HG03280 (cell line): ENCODE measurements around the gene FRMD3.

ENCODE experiments used
- ATAC-seq: cut with Tn5 transposase; IDR thresholded peaks from one replicate; pipeline ENCODE4 v1.9.1; 2021; ENCODE audit warnings: mild to moderate bottlenecking, moderate library complexity; ENCODE audit not compliant: unreplicated experiment

FRMD3 gene

DNA sequence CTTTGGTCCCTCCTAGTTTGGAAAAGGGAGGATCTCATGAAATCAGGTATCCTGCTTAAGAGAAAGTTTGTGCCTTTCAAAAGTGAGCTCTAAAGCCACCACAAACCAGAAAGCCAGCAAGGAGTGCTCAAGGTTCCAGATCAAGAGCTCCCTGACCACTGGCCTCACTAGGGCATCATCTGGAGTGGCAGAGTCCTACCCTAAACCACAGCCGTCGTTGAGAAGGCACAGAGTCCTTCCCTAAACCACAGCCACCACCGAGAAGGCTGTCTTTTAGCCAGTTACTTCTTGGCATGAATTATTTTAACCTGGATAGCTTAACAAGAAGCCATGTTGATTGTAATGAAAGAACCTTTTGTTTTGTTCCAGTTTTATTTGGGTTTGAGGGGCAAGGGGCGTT is 102.9 kb downstream of the FRMD3 start:
- no peak for ATAC-seq

DNA sequence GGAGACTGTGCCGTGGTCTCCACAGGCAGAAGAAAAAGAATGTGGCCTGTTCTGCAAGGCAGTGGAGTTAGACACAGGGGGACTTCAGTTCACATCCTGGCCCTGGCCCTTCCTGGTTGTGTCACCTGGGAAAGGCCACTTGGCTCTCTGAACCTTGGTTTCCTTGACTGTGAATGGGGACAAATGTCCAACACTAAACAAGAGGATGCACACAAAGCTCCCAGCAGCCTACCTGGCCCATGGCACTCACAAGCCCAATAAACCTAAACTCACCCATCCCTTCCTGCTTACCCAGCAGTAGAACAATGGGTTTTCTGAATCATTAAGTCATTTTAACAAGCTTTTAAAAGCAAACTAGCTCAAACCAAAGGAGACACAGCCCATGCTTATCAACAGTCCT is 103.9 kb downstream of the FRMD3 start:
- no peak for ATAC-seq

DNA sequence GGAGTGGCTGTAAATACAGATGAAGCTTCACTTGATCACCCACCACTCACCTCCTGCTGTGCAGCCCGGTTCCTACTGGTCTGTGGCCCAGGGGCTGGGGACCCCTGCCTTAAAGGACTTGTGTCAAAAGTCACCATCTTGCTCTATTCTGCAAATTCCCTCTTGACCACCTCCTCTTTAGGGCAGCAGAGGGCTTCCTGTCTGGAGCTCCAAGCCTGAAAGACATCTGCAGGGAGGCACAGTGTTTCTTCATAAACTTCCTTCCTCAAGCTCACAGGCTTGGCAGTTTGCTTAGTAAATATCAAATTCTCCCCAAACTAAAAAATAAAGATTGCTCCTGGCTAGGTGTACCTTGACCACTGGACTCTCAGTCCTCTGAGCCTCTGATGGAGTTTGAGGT is 104.4 kb downstream of the FRMD3 start:
- no peak for ATAC-seq

DNA sequence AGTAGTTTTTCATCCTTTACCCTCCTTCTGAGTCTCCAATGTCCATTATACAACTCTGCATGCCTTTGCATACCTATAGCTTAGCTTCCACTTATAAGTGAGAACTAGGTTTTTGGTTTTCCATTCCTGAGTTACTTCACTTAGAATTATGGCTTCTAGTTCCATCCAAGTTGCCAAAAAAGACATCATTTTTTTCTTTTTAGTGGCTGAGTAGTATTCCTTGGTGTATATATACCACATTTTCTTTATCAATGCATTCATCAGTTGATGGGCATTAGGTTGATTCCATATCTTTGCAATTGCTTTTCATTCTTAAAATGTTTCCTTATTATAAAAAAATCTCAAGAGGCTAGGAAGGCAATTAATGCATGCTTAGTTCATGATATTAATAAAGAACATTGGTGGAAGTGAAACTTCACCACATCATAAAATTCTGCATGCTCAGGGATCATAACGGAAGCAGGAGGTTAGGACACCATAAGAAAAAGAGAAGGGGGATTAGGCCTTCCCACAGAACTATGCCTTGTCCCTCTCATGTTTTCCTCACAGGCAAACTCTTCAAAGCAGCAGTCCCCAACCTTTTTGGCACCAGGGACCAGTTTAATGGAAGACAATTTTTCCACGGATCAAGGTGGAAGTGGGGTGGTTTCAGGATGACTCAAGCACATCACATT is 105.2 kb downstream of the FRMD3 start:
- no peak for ATAC-seq

DNA sequence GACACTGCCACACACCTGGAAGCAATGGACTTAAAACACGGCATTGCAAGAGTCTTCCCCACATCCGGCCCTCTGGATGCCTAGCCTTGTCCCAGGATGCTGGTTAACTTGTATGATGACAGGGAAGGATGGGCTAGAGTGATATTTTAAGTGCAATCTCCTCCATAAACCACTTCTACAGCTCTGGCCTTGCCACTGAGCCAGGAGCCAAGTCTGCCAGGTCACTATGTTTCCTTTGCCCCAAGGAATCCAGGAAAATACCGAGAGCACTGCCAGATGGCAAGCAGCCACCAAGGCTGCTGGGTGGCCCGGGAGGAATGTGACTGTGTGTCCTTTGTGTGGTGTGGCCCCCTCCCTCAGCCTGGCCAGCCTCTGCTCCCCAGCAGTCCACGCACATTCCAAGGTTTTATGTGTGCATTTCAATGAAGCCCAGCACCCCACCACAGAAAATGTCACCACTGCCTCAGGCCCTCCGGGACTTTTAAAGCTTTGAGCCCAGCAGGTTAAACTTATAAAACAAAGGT is 106.0 kb downstream of the FRMD3 start:
- no peak for ATAC-seq

DNA sequence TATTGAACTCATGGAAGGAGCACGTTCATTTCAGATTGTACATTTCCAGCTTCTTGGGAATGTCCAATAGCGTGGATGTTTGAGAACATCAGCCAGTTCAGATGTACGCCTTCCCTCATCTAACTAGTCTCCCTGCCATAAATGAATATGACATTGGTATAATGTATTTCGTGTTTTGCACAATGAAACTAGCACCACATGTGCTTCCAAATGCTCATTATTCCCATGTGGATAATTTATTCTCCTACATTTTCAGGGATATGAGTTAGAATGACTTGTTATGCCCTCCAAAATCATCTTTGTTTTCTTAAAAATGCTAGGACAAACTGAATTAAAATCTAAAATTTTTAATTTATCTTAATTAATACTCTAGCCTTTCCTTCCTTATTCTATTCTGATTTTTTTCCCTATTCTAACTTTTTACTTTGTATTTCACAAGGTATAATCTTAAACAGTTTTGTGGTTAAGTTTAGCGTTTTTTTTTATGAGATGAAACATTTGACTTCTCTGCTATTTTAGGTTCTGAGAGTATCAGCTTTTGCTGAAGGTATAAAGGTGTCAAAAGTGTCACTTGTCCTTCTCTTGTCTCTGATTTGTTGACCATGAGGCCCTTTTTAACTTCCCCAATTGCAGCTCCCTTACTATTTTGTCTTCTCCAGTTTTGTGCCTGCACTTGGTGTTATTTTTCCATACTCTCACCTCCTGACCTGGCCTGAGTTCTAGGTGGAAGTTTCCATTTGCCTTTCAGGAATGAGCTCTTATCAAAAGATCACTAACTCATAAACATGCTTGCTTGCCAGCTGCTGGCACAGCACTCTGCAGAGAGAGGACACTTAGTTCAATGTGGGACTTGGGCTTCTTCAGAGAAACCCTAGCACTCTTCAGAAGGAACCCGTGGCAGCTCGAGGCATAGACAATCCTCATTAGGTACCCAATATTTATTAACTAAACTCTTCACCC is 106.8 kb downstream of the FRMD3 start:
- ATAC-seq, result no peak

DNA sequence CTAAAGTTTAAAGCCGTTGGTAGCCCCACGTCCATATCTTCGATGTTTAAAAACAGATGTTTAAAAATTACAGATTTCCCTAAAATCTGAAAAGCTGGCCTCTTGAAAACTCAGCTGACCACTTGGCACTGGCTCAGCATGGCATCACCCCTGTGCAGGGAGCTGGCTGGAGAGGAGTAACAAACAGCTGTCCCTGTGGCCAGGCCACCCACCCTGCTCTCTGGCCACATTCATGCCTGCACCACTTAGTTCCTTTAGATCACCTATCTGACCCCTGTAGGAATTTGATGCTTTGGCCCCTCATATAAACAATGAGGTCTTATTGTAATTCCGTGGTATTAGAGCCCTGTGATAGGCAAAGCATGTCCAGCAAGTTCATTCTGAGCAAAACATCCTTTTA is 107.5 kb downstream of the FRMD3 start:
- ATAC-seq, result no peak

DNA sequence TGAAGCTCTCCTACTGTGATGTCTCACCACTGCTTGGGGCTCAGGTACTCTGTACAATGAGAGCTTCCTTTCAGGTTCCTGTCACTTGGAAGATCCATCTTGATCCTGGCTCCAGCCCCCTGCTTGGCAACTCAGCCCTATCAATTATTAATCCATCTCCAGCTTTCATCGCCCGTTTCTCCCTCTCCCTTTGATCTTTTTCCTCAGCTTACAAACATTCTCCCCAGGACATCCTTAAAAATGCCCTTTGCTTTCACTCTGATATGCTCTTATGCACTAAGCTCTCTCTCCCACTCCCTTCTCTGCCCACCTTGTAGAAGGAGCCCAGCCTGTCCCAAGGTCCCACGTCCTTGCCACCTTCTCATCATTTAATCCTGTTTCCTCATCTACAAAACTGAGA is 109.0 kb downstream of the FRMD3 start:
- no peak for ATAC-seq

DNA sequence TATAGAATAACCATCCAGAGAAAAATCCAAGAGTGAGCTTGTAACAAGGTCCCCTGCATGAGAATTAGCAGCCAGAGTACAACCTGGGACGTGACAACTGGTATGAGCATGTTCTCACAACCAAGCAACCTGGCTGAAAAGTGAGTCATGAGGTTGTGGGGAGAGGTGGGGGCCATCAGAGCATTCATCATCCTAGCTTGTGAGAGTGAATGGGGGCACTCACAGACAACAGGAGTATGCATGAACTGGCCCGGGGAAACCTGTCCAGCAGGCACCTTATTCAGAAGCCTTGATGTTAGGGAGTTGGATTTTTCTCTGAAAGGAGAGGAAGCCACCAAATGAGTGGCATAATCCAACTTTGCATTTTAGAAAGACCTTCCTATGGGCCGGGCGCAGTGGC is 113.0 kb downstream of the FRMD3 start:
- ATAC-seq, result no peak

DNA sequence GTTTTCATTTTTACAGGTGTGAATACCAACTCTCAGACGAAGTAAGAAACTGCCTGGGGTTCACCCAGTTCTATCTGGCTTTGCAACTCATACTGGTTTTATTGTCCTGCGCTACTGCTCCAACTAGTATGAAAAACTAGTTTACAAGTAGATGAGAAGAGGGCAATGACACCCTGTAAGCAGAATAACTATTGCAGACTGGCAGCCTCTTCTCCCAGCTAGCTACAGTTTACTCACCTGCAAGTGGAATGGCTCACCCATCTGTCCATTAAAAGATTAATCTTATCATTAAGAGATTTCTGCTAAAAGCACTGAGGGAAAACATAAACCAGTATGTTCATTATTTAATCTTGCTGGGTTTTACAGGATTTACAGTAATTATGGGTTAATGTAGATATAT is 113.4 kb downstream of the FRMD3 start:
- no peak for ATAC-seq

DNA sequence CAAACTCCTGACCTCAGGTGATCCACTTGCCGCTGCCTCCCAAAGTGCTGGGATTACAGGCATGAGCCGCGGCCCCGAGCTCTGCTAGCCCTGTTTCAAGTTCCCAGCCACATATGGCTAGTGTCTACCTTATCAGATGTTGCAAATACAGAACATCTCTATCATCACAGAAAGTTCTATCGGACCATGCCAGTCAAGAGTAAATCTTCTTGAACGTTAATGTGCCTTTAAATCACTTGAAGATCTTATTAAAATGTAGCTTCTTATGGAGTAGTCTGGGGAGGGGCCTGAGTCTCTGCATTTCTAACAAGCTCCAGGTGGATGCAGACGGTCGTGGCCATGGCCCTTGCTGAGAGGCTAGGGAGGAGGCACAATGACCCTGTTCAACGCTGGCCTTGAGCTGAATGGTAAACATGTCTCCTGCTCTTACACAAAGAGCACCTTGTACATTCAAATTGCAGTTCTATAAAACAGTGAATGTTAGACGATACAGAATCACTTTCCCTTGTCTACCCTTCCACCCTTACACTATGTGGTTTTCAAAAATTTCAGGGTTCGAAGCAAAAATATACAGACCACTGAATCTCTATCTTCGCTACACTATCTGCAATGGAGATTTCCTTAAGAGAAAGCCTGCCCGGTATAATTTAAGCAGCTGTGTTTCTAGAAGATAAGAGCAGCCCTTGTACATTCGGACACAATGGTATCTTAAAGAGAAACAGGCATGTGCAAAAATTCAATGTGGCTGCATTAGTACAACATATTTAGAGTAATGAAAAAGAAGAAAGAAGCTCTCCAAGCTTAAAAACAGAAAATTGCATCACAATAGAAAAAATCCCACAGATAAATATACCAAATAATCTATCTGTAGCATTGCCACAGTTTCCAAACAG is 114.1 kb downstream of the FRMD3 start:
- no peak for ATAC-seq

DNA sequence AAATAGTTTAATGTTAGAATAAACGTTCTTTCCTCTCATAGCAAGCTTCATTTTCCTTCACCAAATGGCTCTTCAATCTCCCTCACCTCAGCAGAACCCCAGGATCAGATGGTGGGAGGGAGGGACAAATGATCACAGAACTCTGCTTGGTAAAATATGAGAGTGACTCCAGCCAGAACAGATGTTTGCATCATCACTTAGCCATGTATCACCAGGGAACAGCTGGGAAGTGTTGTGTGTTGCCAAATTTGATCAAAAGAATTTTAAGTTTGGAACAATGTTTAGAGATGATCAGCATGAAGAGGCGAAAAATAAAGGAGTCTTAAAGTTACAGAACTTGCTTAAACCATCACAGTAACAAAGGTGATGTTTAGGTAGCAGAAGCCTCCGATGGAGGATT is 115.7 kb downstream of the FRMD3 start:
- no peak for ATAC-seq

DNA sequence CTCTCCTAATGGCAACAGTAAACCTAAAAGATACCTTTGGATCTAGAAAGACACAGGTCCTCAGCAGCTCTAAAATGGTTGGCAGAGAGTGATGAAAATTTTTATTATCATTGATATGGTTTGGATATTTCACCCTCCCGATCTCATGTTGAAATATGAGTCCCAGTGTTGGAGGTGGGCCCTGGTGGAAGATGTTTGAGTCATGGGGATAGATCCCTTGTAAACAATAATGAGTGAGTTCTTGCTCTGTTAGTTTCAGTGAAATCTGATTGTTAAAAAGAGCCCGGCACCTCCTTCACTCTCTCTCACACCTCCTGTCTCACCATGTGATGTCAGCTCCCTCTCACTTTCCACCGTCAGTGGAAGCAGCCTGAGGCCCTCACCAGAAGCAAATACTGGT is 117.7 kb downstream of the FRMD3 start:
- ATAC-seq, result no peak

DNA sequence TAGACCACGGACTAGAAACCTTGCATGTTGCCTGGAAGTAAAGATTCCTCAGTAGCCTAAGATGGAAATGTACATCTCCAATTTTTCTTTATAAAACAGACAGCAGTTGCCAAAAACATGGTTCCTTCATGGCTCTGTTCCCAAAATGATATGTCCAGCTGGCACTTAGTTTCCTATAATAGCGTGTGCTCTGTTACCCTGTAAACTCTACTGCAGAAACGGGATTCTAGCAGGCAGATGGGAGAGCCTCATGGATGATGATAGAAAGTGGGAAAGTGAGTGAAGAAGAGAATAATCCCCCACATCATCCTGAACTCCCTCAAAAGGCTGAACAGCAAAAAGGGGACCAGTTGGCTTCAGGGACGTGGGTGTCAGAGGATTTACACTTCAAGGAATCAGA is 118.2 kb downstream of the FRMD3 start:
- ATAC-seq, result no peak

DNA sequence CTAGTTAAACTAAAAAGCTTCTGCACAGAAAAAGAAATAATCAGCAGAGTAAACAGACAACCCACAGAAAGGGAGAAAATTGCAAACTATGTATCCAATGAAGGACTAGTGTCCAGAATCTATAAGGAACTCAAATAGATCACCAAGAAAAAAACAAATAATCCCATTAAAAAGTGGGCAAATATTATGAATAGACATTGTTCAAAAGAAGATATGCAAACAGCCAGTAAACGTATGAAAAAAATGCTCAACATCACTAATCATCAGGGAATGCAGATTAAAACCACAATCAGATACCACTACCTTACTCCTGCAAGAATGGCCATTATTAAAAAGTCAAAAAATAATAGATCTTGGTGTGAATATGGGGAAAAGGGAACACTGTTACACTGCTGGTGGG is 119.9 kb downstream of the FRMD3 start:
- ATAC-seq, result no peak

DNA sequence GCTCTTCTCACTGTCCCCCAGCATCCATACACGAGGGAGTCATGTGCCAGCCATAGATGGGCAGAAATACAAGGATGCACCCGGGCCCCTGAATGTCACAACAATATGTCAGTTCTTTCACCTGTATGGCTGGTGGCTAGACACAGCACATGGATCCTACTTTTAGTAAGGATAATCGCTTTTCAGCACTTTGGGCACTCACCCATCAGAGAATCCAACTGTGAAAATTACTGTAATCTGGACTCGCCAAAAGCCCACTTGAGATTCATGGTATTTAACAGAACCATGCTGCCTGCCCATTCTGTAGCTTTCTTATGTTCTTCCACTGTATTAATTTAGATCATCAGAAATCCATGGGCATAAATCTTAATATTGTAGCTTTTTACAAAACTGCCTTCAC is 124.8 kb downstream of the FRMD3 start:
- no peak for ATAC-seq

DNA sequence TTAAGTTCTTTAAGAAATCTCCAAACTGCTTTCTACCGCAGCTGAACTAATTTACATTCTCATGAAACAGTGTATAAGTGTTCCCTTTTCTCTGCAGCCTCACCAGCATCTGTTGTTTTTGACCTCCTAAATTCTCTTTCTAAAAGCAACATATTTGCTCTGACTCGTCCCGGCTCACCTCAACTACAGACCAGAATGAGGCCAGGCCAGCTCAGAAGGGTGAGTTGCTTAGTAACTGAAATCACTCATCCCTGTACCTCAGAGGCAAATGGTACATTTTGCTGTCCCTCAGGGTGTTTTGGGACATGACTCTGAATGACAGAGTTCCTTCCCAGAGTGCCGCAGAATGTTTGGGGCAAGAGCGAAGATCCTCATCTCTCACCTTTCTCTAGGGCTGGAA is 127.5 kb downstream of the FRMD3 start:
- ATAC-seq, result no peak

DNA sequence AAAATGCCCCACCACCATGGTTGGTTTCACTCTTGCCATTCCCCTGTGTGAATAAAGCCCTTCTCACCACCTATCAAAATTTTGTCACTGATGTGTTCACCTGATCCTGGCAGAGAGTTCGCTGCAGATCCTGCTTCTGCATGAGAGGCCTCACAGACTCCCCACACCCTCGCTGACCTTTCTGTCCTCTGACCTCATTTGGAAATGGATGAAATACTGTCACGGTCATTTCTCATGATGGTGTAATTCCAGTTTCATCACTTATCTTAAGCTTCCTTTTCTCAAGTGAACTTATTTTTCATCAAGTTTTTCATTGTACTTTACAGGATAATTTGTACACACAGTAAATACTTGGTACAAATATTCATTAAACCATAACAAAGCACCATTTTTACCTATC is 131.3 kb downstream of the FRMD3 start:
- no peak for ATAC-seq

DNA sequence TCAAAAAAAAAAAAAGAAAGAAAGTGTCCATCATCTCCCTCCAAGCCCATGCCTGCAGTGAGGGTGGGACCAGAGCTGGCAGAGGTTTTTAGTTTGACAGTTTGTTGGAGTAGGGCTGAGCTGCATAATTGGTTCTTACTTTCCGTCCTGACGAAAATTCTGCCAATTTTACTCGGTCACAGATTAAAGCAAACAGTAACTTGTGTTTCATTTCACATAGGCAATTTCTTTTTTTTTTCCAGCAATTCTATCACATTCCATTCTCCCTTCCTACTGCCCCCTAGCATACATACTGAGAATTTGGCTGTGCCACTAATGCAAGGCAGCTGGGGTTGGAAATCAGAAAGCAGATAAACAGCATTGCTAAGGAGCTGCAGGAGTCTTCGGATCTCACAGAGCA is 132.4 kb downstream of the FRMD3 start:
- ATAC-seq, result no peak

DNA sequence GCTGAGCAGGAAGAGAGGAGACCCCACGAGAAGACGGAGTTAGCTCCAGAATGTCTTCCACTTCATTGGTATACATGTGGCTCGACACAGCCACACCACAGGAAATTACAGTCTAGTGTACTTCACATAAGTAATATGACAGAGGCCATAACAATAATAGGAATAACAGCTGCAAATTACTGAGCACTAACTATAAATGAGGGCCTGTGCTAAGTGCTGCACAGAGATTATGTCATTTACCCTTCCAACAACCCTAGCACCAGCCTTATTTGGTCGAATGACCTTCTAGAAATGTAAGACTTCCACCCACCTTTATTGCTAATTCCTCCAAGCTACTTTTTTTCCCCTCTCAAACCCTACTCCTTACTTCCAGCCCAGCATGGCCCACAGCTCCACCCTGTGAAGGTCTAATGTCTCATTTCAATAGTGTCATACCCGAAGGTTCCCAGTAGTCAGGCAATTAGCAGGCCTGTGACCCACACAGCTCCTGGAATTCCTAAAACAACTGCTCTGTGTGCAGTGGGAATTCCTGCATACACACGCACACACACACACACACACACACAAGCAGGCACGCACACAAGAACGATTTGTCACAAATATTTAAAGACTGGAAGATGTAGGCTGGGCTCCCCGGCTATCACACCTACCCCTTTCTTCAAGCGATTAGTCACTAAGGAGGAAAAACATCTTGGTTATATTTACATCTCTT is 134.5 kb downstream of the FRMD3 start:
- ATAC-seq, result no peak
